Amniotic epithelial cell (primary cell): ENCODE results near the gene NCKAP5.

Experiments used
- DNase-seq: peaks from one replicate; pipeline ENCODE4 v3.0.0-alpha.2; 2010; ENCODE audit warnings: low read depth

The NCKAP5 gene

GRCh38 chr2:133080822-133081221, 487.4 kb downstream of the NCKAP5 start:
- no peak for DNase-seq

GRCh38 chr2:133078667-133079411, 489.4 kb downstream of the NCKAP5 start:
- no peak for DNase-seq

GRCh38 chr2:133077269-133077822, 490.9 kb downstream of the NCKAP5 start:
- DNase-seq, result peak; percentile 63

- no peak for DNase-seq
These were observed 495.2 kb downstream of the NCKAP5 start for GRCh38 chr2:133072837-133073694.

- peak; percentile 56 for DNase-seq
These were observed 504.5 kb downstream of the NCKAP5 start for GRCh38 chr2:133063775-133064174.

GRCh38 chr2:133062931-133063665, 505.2 kb downstream of the NCKAP5 start:
- peak; percentile 14 for DNase-seq

- DNase-seq, result peak; percentile 19
These were observed 506.2 kb downstream of the NCKAP5 start for GRCh38 chr2:133061874-133062593.

GRCh38 chr2:133054297-133054696, 514.0 kb downstream of the NCKAP5 start:
- DNase-seq, result peak; percentile 12

GRCh38 chr2:133053541-133053940, 514.7 kb downstream of the NCKAP5 start:
- DNase-seq, result peak; percentile 22

- peak; percentile 69 for DNase-seq
These were observed 522.5 kb downstream of the NCKAP5 start for GRCh38 chr2:133045787-133046186.

- DNase-seq, result no peak
These were observed 523.7 kb downstream of the NCKAP5 start for GRCh38 chr2:133044556-133044955.

- peak; percentile 70 for DNase-seq
These were observed 528.1 kb downstream of the NCKAP5 start for GRCh38 chr2:133040170-133040569.

- DNase-seq, result peak; percentile 20
These were observed 528.7 kb downstream of the NCKAP5 start for GRCh38 chr2:133039531-133039930.

- peak; percentile 9 for DNase-seq
These were observed 541.6 kb downstream of the NCKAP5 start for GRCh38 chr2:133026536-133027177.

- peak; percentile 29 for DNase-seq
These were observed 543.3 kb downstream of the NCKAP5 start for GRCh38 chr2:133025004-133025403.

GRCh38 chr2:133012847-133013734, 555.2 kb downstream of the NCKAP5 start:
- no peak for DNase-seq

GRCh38 chr2:133004623-133005022, 563.6 kb downstream of the NCKAP5 start:
- peak; percentile 3 for DNase-seq

GRCh38 chr2:132999421-132999820, 568.8 kb downstream of the NCKAP5 start:
- DNase-seq, result no peak

- no peak for DNase-seq
These were observed 570.0 kb downstream of the NCKAP5 start for GRCh38 chr2:132998221-132998620.
